GM12873 (cell line): Measurements from ENCODE around the gene ACOT7.

ENCODE experiments used
- TF ChIP-seq, protein P1 (sequence below): IDR thresholded peaks from 2 replicates; pipeline ENCODE4 v1.5.1; 2012; ENCODE audit warnings: low read depth, mild to moderate bottlenecking, moderate library complexity, low read length, control low read depth; ENCODE audit not compliant: insufficient read depth; ENCODE audit errors: missing control alignments

The ACOT7 gene

DNA sequence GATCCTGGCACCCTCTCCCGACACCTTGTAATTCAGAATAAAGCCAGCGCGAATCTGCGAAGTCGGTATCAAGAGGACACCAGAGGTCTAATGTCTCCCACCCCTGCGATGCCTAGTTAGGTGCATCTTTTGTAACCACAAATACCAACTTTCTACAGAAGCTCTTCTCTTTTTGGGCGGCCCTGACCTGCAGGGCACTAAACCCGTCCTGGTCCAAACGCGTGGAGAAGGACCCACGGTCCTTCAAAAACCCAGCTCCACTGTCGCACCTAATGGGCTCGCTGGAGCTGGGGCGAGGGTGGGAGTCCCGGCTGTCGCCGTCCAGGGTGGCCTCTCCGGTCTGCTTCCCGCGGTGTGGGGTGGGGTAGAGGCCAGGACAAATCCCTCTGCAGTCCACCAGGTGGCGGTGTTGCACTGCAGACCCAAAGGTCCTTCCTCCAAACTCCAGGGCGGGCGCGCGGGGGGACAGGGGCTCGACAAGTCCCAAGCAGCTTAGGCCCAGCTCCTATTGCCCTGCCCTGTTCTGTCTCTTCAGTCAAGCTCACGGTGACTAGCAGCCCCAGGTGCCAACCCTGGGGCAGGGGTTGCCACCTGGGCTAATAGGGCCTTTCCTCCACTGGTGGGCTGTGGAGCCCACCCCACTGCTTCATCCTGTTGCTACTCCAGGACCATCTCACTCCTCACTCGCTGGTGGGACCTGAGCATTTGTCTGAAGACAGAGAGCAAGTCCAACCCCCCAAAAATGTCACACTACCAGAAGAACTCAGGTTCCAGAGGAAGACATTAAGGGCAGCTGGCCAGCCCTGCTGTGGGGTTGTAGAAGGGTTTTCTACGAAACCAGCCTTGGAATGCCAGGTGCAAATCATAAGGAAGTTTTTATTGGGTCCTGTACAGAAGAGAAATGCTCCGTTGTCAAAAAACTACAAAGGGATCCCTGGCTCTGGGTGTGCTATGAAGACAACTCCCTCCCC is 146.8 kb downstream of the ACOT7 start:
- TF ChIP-seq, protein P1, sequence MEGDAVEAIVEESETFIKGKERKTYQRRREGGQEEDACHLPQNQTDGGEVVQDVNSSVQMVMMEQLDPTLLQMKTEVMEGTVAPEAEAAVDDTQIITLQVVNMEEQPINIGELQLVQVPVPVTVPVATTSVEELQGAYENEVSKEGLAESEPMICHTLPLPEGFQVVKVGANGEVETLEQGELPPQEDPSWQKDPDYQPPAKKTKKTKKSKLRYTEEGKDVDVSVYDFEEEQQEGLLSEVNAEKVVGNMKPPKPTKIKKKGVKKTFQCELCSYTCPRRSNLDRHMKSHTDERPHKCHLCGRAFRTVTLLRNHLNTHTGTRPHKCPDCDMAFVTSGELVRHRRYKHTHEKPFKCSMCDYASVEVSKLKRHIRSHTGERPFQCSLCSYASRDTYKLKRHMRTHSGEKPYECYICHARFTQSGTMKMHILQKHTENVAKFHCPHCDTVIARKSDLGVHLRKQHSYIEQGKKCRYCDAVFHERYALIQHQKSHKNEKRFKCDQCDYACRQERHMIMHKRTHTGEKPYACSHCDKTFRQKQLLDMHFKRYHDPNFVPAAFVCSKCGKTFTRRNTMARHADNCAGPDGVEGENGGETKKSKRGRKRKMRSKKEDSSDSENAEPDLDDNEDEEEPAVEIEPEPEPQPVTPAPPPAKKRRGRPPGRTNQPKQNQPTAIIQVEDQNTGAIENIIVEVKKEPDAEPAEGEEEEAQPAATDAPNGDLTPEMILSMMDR, result peak; percentile 92

DNA sequence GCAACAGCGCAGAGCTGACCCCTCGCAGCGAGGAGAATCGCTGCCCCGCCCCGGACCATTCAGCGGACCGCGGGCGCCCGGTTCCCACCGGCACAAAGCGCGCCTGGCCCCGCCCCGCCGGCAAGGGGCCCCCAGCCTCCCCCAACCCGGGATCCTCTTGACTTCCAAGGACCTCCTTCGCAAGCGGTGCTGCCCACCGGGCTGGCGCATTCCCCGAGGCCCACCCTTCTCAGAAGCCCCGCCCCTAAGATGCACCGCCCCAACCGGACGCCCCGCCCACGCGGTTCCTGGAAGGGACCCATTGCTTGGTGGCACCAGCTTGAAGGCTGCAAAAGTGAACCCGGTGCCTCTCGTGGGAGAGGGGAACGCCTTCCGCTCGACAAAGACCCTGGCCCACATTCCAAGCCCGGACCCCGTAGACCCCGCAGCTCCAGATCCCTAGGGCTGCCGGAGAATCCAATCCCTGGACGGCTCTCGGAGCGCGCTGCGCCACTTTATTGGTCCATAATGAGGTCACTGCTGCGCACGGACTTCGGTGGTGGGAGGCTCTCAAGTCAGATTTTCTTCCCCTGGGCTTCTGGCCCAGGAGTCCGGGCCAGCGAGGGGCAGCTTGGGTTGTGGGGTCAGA is 147.6 kb downstream of the ACOT7 start:
- TF ChIP-seq, protein P1, result no peak

DNA sequence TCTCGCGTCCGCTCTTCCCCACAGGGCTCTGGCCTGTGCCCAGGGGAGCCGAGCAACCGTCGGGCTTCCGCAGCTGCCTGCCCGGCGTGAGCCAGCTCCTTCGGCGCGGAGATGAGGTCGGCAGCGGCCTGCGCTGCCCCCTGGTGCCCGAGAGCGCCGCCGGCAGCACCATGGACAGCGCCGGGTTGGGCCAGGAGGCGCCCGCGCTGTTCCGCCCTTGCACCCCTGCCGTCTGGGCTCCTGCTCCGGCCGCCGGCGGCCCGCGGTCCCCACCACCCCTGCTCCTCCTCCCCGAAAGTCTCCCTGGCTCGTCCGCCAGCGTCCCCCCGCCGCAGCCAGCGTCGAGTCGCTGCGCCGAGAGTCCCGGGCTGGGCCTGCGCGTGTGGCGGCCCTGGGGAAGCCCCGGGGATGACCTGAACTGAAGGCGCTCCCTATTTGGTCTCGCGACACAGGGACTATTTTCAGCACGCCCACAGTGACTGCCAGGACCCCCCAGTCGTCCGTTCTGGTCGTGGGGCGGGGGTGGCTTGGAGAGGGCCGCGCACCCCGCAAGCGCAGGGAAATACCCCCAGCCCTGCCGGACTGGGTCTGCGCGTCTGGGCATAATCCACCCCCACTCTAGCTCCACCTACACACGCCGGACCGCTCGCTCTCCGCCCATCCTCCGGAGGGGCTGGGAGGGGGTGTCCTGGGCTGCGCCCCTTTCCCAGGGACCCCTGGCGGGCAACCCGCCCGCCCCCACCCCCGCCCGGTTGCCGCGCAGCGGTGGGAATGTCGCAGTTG is 148.3 kb downstream of the ACOT7 start:
- TF ChIP-seq, protein P1, result peak; percentile 89

DNA sequence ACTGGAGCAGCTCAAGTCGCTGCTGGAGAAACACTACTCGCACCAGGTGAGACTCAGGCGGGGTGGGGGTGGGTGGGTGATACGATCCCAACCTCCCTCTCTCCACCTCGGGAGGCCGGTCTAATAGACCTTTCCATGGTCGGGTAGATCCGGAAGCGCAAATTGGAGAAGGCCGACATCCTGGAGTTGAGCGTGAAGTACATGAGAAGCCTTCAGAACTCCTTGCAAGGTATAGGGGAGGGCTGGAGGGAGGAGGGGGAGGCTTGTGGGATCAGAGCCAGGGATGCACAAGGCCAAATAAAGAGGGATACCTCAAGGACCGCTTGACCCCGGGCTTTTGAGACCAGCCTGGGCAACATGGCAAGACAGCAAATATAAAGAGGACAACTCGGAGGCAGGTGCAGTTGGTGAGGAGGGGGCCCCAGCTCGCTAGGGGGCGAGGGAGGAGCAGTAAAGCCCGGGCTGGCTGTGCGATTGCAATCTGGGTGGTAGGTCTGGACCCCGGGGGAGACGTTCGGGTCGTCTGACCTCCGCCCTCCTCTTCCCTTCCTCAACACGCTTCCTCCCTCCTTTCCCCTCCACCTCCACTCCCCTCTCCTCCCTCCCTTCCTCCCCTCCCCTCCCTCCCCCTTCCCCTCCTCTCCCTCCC is 149.0 kb downstream of the ACOT7 start:
- TF ChIP-seq, protein P1, result no peak

DNA sequence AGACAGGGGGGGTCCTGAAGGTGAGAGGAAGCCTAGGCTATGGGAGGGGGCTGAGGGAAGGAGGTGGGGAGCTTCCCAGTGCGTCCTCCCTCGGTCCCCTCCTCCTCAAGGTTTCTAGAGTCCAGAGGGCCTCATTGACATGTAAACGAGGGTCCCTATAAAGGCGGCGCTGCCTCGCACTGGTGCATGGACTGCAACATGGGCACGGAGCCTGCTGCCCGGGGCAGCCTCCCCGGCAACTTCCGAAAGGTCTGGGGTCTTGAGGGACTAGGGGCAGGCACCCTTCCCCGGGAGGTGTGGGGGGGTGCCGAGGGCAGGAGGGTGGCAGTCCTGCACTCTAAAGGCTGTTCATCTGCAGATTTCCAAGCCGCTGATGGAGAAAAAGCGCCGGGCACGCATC is 149.6 kb downstream of the ACOT7 start, which contains the start of gene HES3:
HES3 (plus strand) TSS at position 187 of the 400 bp plus-strand sequence; CDS start at position 374, 187 bp downstream.
- TF ChIP-seq, protein P1, result no peak

DNA sequence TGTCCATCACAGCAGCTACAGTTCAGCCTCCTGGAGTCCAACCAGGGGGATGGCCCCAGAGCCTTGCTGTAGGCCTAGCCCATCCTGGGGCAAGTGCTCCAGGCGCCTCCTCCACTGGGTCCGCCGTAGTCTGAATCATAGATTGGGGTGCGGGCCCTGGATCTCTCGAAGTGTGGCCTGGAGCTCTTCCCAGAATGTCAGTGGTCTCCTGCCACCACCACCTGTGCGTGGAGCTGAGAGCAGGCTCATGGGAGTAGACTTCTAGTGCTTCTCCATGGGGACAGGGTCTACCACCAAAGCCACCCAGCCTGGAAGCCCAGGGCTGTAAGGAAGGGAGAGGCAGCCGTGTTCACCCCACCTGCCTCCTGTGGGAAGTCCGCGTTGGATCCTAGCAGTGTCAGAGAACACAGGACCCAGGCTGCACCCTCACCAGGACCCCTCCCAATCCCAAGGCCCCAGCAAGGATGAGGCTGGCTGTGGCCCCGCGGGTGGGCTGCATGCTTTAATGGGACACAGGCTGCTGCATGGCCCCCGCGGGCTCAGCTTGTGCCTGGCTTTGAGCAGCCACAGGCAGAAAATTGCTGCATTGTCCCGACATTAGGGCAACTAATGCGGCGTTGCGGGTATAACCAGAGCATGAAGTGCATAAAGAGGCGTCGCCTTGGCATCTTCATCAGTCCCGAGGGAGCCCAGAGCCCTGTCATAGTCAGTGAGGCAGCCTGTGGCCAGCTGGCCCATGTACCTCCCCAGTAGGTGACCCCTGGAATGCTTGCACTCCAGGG is 150.3 kb downstream of the ACOT7 start:
- TF ChIP-seq, protein P1, result no peak
